ENCODE data around the gene ATF3. TPM values are rescaled to one million over a fixed set of nuclear protein-coding genes. Genes with fewer than 3 reads are reported as not detected.

Gene ATF3
- total RNA-seq, 1 experiment from 2014 or later = 21.8 TPM

DNA sequence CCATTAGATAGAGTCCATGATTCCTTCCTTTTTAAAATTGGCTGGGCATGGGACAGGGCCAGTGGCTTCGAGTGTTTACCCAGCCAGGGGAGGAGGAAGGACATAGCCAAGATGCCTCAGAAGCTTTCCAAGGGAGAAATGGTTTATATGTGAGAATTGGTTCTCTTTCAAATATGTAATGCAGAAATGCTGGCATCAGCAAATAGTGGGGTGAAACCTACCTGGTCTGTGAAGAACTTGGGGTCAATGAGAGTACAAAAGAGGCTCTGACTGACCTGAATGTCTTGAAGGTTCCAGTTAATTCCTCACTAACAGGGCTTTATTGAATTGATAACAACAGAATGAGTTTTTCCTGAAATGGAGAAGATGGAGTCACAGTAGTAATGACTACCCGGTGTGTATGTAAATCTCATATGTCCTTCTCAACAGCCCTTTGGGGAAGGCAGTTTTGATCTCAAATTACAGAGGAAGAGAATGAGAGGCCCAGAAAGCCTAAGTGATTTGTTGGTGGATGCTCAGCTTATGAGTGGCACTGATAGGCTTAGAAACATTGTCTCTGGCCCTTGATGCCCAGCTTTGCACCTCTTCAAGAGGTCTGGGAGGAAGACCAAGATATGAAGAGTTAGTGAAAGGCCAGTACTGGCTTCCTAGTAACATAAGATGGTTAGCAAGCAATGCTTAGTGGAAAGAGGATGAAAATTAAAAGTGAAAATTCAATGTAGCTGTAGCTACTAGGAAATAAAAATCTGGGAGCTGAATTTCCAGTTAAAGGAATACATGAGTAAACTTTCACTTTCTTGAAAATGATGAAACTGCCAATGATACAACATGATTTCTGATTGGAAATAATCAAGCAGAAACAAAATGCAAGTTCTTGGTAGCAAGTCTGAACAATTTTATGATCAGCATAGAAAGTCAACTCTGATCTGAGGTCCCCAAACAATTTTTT is 2.7 kb downstream of the ATF3 start:
- POLR2A ChIA-PET = no interaction called here
- Mint-ChIP-seq H3K27ac (ENCODE audit: unreplicated experiment) (peak overlapping the region; percentile 83), H3K27me3 (ENCODE audit: insufficient read depth, unreplicated experiment) (no peaks in the 10 kb centered on the region), H3K4me1 (ENCODE audit: low read depth, unreplicated experiment) (peaks cover 20% of the 10 kb centered on the region), H3K4me3 (ENCODE audit: unreplicated experiment) (peak overlapping the region; percentile 91), H3K36me3 (ENCODE audit: insufficient read depth, unreplicated experiment) (peaks cover 59% of the 10 kb centered on the region), H3K9me3 (ENCODE audit: unreplicated experiment) (no peaks in the 10 kb centered on the region)
- H3K27me3 ChIP-seq (replicated peaks; ENCODE audit: control insufficient read depth, insufficient read depth, low read length) = peaks cover 2% of the 10 kb centered on the region; the same call in 1 of the 2 replicates
- BruUV-seq (replicated peaks) = no TSS peak
- CTCF ChIA-PET = interaction anchor here (0.9 to 1.5 kb wide), 2 partner anchors 88 to 134 kb away, joined by 3 to 5 read pairs; partner anchors contain the start of gene BATF3
- peaks cover 13% of the 10 kb centered on the region for H3K4me1 ChIP-seq
- no peaks in the 10 kb centered on the region for H3K9me3 ChIP-seq
- H3K36me3 ChIP-seq (ENCODE audit: control insufficient read depth, insufficient read depth, low read length) = no peaks in the 10 kb centered on the region
- TF ChIP-seq, protein P1, sequence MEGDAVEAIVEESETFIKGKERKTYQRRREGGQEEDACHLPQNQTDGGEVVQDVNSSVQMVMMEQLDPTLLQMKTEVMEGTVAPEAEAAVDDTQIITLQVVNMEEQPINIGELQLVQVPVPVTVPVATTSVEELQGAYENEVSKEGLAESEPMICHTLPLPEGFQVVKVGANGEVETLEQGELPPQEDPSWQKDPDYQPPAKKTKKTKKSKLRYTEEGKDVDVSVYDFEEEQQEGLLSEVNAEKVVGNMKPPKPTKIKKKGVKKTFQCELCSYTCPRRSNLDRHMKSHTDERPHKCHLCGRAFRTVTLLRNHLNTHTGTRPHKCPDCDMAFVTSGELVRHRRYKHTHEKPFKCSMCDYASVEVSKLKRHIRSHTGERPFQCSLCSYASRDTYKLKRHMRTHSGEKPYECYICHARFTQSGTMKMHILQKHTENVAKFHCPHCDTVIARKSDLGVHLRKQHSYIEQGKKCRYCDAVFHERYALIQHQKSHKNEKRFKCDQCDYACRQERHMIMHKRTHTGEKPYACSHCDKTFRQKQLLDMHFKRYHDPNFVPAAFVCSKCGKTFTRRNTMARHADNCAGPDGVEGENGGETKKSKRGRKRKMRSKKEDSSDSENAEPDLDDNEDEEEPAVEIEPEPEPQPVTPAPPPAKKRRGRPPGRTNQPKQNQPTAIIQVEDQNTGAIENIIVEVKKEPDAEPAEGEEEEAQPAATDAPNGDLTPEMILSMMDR (IDR thresholded peaks at IDR 0.05; ENCODE audit: insufficient read depth in 1 of 2, low read depth in 1 of 2, low read length in 1 of 2, severe bottlenecking in 1 of 2, unreplicated experiment in 1 of 2) = no peak
- no peak for DNase-seq
- intact Hi-C loops (cut with micrococcal nuclease; ENCODE audit: unreplicated experiment) = no loop called here
- no peak overlapping the region for H3K4me3 ChIP-seq (ENCODE audit: low read depth, low read length)

DNA sequence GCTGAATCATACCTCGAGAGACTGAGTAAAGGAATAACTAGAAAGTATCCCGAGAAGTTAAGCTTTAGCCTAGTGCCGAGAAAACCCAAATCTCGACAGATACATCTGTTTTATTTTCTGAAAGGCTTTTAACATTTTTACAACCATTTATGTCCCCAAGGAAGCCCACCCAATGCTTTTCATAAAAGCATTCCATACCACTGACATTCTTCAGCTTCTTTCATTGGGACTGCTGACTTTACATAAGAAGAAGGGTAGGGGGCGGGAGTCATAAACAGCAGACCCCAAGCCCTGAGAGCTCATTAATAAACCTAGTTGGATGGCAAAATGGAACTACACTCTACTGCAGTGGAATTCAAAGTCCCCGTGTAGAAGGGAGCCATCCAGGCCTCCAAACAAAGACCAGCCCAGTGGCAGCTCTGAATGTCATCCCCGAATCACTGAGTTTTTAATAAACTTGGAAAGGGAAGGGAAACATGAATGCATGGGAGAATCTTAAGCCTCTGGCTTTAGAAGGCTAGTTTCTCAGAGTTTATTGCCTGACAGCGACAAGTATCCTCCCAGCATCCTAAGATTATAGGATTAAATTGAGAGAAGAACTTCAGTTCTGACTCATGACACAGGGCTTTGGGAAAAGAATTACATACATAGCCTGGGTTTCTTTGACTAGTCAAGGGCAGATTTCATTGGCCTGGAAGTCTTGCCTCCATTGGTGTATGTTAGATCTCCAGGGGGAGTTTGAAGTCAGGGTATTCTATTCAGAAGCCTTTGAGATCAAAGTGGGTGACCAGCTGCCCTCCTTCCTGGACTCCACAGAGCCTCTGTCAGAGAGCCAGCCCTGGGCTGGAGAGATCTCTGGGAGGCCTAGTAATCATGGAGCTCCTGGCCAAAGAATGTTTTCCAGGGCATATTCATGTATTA is 3.7 kb downstream of the ATF3 start:
- ChIA-PET POLR2A (no interaction called here), CTCF (interaction anchor here (0.9 to 1.5 kb wide), 2 partner anchors 87 to 135 kb away, joined by 3 to 5 read pairs; partner anchors contain the start of gene BATF3)
- Mint-ChIP-seq H3K4me3 (ENCODE audit: unreplicated experiment) (no peak overlapping the region), H3K9me3 (ENCODE audit: unreplicated experiment) (no peaks in the 10 kb centered on the region), H3K36me3 (ENCODE audit: insufficient read depth, unreplicated experiment) (peaks cover 69% of the 10 kb centered on the region), H3K4me1 (ENCODE audit: low read depth, unreplicated experiment) (peaks cover 20% of the 10 kb centered on the region), H3K27me3 (ENCODE audit: insufficient read depth, unreplicated experiment) (no peaks in the 10 kb centered on the region), H3K27ac (ENCODE audit: unreplicated experiment) (no peak overlapping the region)
- BruUV-seq (replicated peaks) = no TSS peak
- TF ChIP-seq, protein P1 (IDR thresholded peaks at IDR 0.05; ENCODE audit: insufficient read depth in 1 of 2, low read depth in 1 of 2, low read length in 1 of 2, severe bottlenecking in 1 of 2, unreplicated experiment in 1 of 2) = no peak
- Histone ChIP-seq H3K36me3 (ENCODE audit: control insufficient read depth, insufficient read depth, low read length) (no peaks in the 10 kb centered on the region), H3K4me3 (ENCODE audit: low read depth, low read length) (no peak overlapping the region), H3K4me1 (peaks cover 10% of the 10 kb centered on the region; the same call in 1 of the 2 replicates), H3K9me3 (no peaks in the 10 kb centered on the region), H3K27me3 (replicated peaks; ENCODE audit: control insufficient read depth, insufficient read depth, low read length) (peaks cover 2% of the 10 kb centered on the region; the same call in 1 of the 2 replicates)
- no peak for DNase-seq
- intact Hi-C loops (cut with micrococcal nuclease; ENCODE audit: unreplicated experiment) = no loop called here

All from Caco-2 (cell line).